Gastroesophageal sphincter (tissue), 3 donors: Measurements from ENCODE around the gene P3R3URF.

Source experiments
- POLR2A ChIP-seq, 2 donors: fragments of 450-650 bp; IDR thresholded peaks; one replicate each; pipeline ENCODE4 v1.6.1; 2017; ENCODE audit warnings: antibody characterized with exemption in 2 of 2, mild to moderate bottlenecking in 2 of 2, moderate library complexity in 1 of 2
- POLR2AphosphoS5 ChIP-seq: sonication (generic); formaldehyde crosslinking; IDR thresholded peaks from one replicate; pipeline ENCODE4 v1.6.1; 2017; ENCODE audit warnings: antibody characterized with exemption
- TF ChIP-seq, protein P1 (sequence below), 4 experiments: fragments of 200-600 bp in 2 of 4; fragments of 450-650 bp in 2 of 4; sonication (generic) in 1 of 4; IDR thresholded peaks; one replicate each; pipeline ENCODE4 v1.5.1; 2017 to 2019; ENCODE audit warnings: antibody characterized with exemption in 4 of 4, mild to moderate bottlenecking in 2 of 4, moderate library complexity in 2 of 4

DNA sequence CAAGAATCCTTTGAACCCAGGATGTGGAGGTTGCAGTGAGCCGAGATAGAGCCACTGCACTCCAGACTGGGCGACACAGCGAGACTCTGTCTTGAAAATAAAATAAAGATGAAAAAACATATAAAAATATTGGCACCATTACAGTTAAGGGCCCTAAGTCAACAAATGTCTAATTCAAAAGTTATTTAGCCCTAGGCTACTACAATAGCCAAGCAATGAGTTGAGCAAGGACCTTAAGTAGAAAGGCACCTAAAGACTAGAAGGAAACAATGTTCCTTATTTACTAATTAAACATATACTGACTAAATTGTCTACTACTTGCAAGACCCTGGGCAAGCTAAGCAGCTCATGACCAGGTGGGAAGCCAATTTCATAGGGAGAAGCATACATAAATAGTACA, 47.9 kb downstream of the P3R3URF start:
- TF ChIP-seq POLR2A (IDR thresholded peaks at IDR 0.05), result no peak
- no peak for TF ChIP-seq POLR2AphosphoS5
- TF ChIP-seq, protein P1, sequence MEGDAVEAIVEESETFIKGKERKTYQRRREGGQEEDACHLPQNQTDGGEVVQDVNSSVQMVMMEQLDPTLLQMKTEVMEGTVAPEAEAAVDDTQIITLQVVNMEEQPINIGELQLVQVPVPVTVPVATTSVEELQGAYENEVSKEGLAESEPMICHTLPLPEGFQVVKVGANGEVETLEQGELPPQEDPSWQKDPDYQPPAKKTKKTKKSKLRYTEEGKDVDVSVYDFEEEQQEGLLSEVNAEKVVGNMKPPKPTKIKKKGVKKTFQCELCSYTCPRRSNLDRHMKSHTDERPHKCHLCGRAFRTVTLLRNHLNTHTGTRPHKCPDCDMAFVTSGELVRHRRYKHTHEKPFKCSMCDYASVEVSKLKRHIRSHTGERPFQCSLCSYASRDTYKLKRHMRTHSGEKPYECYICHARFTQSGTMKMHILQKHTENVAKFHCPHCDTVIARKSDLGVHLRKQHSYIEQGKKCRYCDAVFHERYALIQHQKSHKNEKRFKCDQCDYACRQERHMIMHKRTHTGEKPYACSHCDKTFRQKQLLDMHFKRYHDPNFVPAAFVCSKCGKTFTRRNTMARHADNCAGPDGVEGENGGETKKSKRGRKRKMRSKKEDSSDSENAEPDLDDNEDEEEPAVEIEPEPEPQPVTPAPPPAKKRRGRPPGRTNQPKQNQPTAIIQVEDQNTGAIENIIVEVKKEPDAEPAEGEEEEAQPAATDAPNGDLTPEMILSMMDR (IDR thresholded peaks at IDR 0.05), result no peak
